Activated T-cell treated with anti-CD3 and anti-CD28 coated beads, Interleukin-2, amount 50 U/mL, for 72 hours (primary cell): ENCODE data around the gene TRPM2. TPM values are rescaled to one million over a fixed set of nuclear protein-coding genes. Genes with fewer than 3 reads are reported as not detected.
A peak's percentile ranks its signal among the peaks of the same experiment; 100 is the strongest.

Experiments used
- ATAC-seq, 2 donors: fragments of 150-1000 bp; cut with Tn5 transposase; replicated peaks in 1 of 2; 2 replicates each; pipeline ENCODE4 v1.10.0; 2021; ENCODE audit warnings: moderate library complexity in 2 of 2, mild to moderate bottlenecking in 1 of 2
- DNase-seq, 2 donors: peaks; one replicate each; pipeline ENCODE4 v3.0.0; 2021 to 2022; ENCODE audit warnings: mixed read lengths in 1 of 2
- H3K27ac Mint-ChIP-seq: one replicate; pipeline ENCODE4 v1.8.0; 2022; ENCODE audit warnings: mild to moderate bottlenecking, moderate library complexity, mixed read lengths
- H3K27me3 Mint-ChIP-seq: one replicate; pipeline ENCODE4 v1.8.0; 2022; ENCODE audit warnings: low read depth, mixed read lengths
- H3K36me3 Mint-ChIP-seq, 2 donors: one replicate each; pipeline ENCODE4 v1.8.0; 2022; ENCODE audit warnings: mixed read lengths in 2 of 2, mild to moderate bottlenecking in 1 of 2; ENCODE audit not compliant: insufficient read depth in 2 of 2
- H3K4me1 Mint-ChIP-seq: one replicate; pipeline ENCODE4 v1.8.0; 2022; ENCODE audit warnings: low read depth, mixed read lengths
- H3K4me3 Mint-ChIP-seq, 2 donors: one replicate each; pipeline ENCODE4 v1.8.0; 2022; ENCODE audit warnings: mild to moderate bottlenecking in 2 of 2, mixed read lengths in 2 of 2, moderate library complexity in 2 of 2
- H3K9me3 Mint-ChIP-seq, 2 donors: one replicate each; pipeline ENCODE4 v1.8.0; 2022; ENCODE audit warnings: mixed read lengths in 2 of 2
- total RNA-seq, 2 donors: library from RNA; stranded (reverse); gene quantifications; one replicate each; pipeline ENCODE4 v1.2.3, GENCODE V29; 2022

TRPM2 gene
- total RNA-seq, 2 donors from 2014 or later, result 2.4 to 3.2 TPM

GRCh38 chr21:44419679-44420078 lies 66.3 kb downstream of the TRPM2 start:
- H3K27me3 Mint-ChIP-seq, result no peaks in the 10 kb centered on the region
- peaks cover 4 to 6% of the 10 kb centered on the region in 2 donors for H3K9me3 Mint-ChIP-seq
- no peak overlapping the region for H3K4me3 Mint-ChIP-seq
- DNase-seq (no peak), ATAC-seq (no peak)
- no peaks in the 10 kb centered on the region for H3K4me1 Mint-ChIP-seq
- no peak overlapping the region for H3K27ac Mint-ChIP-seq
- peaks cover 1 to 5% of the 10 kb centered on the region in 2 donors for H3K36me3 Mint-ChIP-seq

- Mint-ChIP-seq H3K27me3 (no peaks in the 10 kb centered on the region), H3K4me1 (no peaks in the 10 kb centered on the region), H3K36me3 (peaks cover 1 to 5% of the 10 kb centered on the region in 2 donors), H3K4me3 (no peak overlapping the region), H3K27ac (no peak overlapping the region), H3K9me3 (peaks cover 4 to 6% of the 10 kb centered on the region in 2 donors)
- ATAC-seq (no peak), DNase-seq (no peak)
These were observed 67.2 kb downstream of the TRPM2 start for GRCh38 chr21:44420416-44421205.

GRCh38 chr21:44421901-44422840 lies 68.8 kb downstream of the TRPM2 start:
- ATAC-seq (no peak), DNase-seq (no peak)

GRCh38 chr21:44423312-44423821 lies 69.9 kb downstream of the TRPM2 start:
- Mint-ChIP-seq H3K9me3 (peaks cover 4 to 6% of the 10 kb centered on the region in 2 donors), H3K27ac (no peak overlapping the region), H3K4me3 (no peak overlapping the region), H3K36me3 (peaks cover 1 to 5% of the 10 kb centered on the region in 2 donors), H3K4me1 (no peaks in the 10 kb centered on the region), H3K27me3 (no peaks in the 10 kb centered on the region)
- DNase-seq, result no peak
- ATAC-seq, result no peak

More at GRCh38 chr21:44421901-44422840, 68.8 kb downstream of the TRPM2 start:
- Mint-ChIP-seq H3K36me3 (peaks cover 1 to 5% of the 10 kb centered on the region in 2 donors), H3K4me3 (no peak overlapping the region), H3K4me1 (no peaks in the 10 kb centered on the region), H3K27me3 (no peaks in the 10 kb centered on the region), H3K9me3 (peaks cover 4 to 6% of the 10 kb centered on the region in 2 donors), H3K27ac (no peak overlapping the region)

- no peak overlapping the region for H3K4me3 Mint-ChIP-seq
- no peaks in the 10 kb centered on the region for H3K27me3 Mint-ChIP-seq
- no peaks in the 10 kb centered on the region for H3K4me1 Mint-ChIP-seq
- peaks cover 6 to 8% of the 10 kb centered on the region in 2 donors for H3K9me3 Mint-ChIP-seq
- no peak overlapping the region for H3K27ac Mint-ChIP-seq
- DNase-seq, result no peak
- H3K36me3 Mint-ChIP-seq, result peaks cover 1 to 5% of the 10 kb centered on the region in 2 donors
- no peak for ATAC-seq
These were observed 70.7 kb downstream of the TRPM2 start for GRCh38 chr21:44423941-44424607.

GRCh38 chr21:44424608-44425306 lies 71.3 kb downstream of the TRPM2 start:
- Mint-ChIP-seq H3K4me1 (no peaks in the 10 kb centered on the region), H3K36me3 (peaks cover 1 to 2% of the 10 kb centered on the region in 2 donors), H3K27ac (no peak overlapping the region), H3K9me3 (peaks cover 3 to 5% of the 10 kb centered on the region in 2 donors), H3K27me3 (no peaks in the 10 kb centered on the region), H3K4me3 (no peak overlapping the region)
- ATAC-seq (no peak), DNase-seq (no peak)

GRCh38 chr21:44425307-44425894 lies 72.0 kb downstream of the TRPM2 start:
- Mint-ChIP-seq H3K27me3 (no peaks in the 10 kb centered on the region), H3K36me3 (peaks cover 0 to 2% of the 10 kb centered on the region in 2 donors), H3K4me1 (no peaks in the 10 kb centered on the region), H3K4me3 (no peak overlapping the region), H3K9me3 (peaks cover 3 to 6% of the 10 kb centered on the region in 2 donors), H3K27ac (no peak overlapping the region)
- DNase-seq, result no peak
- ATAC-seq, result peak in 1 of 2 donors; percentile 11

- ATAC-seq, result no peak
- Mint-ChIP-seq H3K27me3 (no peaks in the 10 kb centered on the region), H3K9me3 (peaks cover 4 to 8% of the 10 kb centered on the region in 2 donors), H3K4me1 (no peaks in the 10 kb centered on the region), H3K4me3 (no peak overlapping the region), H3K27ac (no peak overlapping the region), H3K36me3 (peaks cover 1 to 4% of the 10 kb centered on the region in 2 donors)
- DNase-seq, result no peak
These were observed 72.7 kb downstream of the TRPM2 start for GRCh38 chr21:44425895-44426662.

GRCh38 chr21:44426663-44427191 lies 73.3 kb downstream of the TRPM2 start:
- H3K4me1 Mint-ChIP-seq, result no peaks in the 10 kb centered on the region
- no peaks in the 10 kb centered on the region for H3K27me3 Mint-ChIP-seq
- H3K9me3 Mint-ChIP-seq, result peaks cover 6 to 9% of the 10 kb centered on the region in 2 donors
- no peak overlapping the region for H3K4me3 Mint-ChIP-seq
- no peak overlapping the region for H3K27ac Mint-ChIP-seq
- no peak for ATAC-seq
- peaks cover 1 to 6% of the 10 kb centered on the region in 2 donors for H3K36me3 Mint-ChIP-seq
- DNase-seq, result no peak

GRCh38 chr21:44427241-44428120 lies 74.1 kb downstream of the TRPM2 start:
- Mint-ChIP-seq H3K36me3 (peaks cover 1 to 6% of the 10 kb centered on the region in 2 donors), H3K4me1 (no peaks in the 10 kb centered on the region), H3K27me3 (no peaks in the 10 kb centered on the region), H3K27ac (no peak overlapping the region), H3K4me3 (no peak overlapping the region), H3K9me3 (peaks cover 8 to 12% of the 10 kb centered on the region in 2 donors)
- ATAC-seq (peak; percentile 13 to 16), DNase-seq (no peak)
